Fibroblast of upper back skin (primary cell): Measurements from ENCODE around the gene SF3A1.

Experiments used
- DNase-seq: peaks from one replicate; pipeline ENCODE4 v3.0.0-alpha.2; 2013

Gene SF3A1

GRCh38 chr22:30285846-30286200 is 70.9 kb downstream of the SF3A1 start:
- no peak for DNase-seq

- no peak for DNase-seq
Measured at GRCh38 chr22:30285176-30285845, 71.4 kb downstream of the SF3A1 start.

- no peak for DNase-seq
Measured at GRCh38 chr22:30284666-30285065, 72.0 kb downstream of the SF3A1 start.

GRCh38 chr22:30284172-30284571 is 72.5 kb downstream of the SF3A1 start:
- no peak for DNase-seq

- DNase-seq, result no peak
Measured at GRCh38 chr22:30283342-30283741, 73.4 kb downstream of the SF3A1 start.

- DNase-seq, result no peak
Measured at GRCh38 chr22:30282616-30283046, 74.1 kb downstream of the SF3A1 start.
